ENCODE data around the gene PLA2G2C.

DNA sequence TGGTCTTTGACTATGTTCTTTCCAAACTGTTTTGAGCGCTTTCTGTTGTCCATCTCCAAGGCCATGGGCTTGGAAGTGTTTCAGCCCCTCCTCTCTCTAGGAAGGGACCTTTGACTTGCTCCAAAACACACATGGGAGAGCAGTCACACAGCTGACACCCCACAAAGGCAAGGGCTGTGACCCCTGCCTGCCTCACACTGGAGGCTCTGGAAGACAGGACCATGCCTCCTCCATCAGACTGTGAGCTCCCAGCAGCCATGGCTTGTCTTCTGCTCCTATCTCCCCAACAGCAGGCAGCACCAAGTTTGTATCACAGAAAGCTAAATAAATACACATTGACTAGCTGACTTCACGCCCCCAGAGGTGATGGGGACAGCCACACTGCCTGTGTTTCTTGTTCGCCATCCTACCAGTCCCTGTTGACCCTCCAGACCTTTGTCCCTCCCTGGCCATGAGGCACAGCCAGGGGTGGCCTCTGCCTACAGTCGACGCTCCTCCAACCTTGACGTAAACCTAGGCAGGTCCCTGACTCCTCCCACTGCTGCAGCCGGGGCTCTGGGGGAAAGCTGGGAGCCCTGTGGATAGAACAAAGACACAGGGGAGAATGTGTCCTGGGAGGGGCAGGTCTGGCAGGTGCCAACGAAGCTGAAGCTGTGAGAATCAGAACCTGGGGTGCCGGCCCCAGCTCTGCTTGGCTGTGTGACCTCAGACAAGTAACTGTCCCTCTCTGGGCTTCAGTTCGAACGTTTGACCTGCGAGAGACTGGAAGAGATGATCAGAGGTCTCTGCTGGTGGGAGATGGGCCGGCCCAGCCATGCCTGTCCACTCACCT is 42.4 kb downstream of the PLA2G2C start:
- TF ChIP-seq, protein P1, sequence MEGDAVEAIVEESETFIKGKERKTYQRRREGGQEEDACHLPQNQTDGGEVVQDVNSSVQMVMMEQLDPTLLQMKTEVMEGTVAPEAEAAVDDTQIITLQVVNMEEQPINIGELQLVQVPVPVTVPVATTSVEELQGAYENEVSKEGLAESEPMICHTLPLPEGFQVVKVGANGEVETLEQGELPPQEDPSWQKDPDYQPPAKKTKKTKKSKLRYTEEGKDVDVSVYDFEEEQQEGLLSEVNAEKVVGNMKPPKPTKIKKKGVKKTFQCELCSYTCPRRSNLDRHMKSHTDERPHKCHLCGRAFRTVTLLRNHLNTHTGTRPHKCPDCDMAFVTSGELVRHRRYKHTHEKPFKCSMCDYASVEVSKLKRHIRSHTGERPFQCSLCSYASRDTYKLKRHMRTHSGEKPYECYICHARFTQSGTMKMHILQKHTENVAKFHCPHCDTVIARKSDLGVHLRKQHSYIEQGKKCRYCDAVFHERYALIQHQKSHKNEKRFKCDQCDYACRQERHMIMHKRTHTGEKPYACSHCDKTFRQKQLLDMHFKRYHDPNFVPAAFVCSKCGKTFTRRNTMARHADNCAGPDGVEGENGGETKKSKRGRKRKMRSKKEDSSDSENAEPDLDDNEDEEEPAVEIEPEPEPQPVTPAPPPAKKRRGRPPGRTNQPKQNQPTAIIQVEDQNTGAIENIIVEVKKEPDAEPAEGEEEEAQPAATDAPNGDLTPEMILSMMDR (IDR thresholded peaks at IDR 0.05), result no peak
- TF ChIP-seq EZH2 (IDR thresholded peaks at IDR 0.05; ENCODE audit: borderline replicate concordance, insufficient read depth, low read depth, low read length, poor library complexity, severe bottlenecking), result no peak

Measured in B cell (primary cell).